Mesenchymal stem cell (in vitro differentiated cells and primary cell): ENCODE measurements around the gene DLST.

Source experiments
- DNase-seq: peaks from one replicate; pipeline ENCODE4 v3.0.0-alpha.2; 2013
- H2AFZ ChIP-seq: one replicate; pipeline ENCODE4 v1.6.1; 2013; ENCODE audit warnings: low read depth, mild to moderate bottlenecking, control low read depth, inconsistent platforms, low read length, moderate library complexity
- H2AK5ac ChIP-seq: 2 replicates; pipeline ENCODE4 v1.6.1; 2013; ENCODE audit warnings: low read length, moderate library complexity, mild to moderate bottlenecking, inconsistent platforms; ENCODE audit not compliant: severe bottlenecking
- H2BK120ac ChIP-seq: one replicate; pipeline ENCODE4 v1.6.1; 2013; ENCODE audit warnings: low read depth, mild to moderate bottlenecking, inconsistent platforms, low read length, moderate library complexity
- H2BK12ac ChIP-seq, 2 experiments: one replicate each; pipeline ENCODE4 v1.6.1; 2013; ENCODE audit warnings: inconsistent platforms in 2 of 2, low read length in 2 of 2, mild to moderate bottlenecking in 2 of 2, moderate library complexity in 2 of 2, control low read depth in 1 of 2
- H2BK15ac ChIP-seq: one replicate; pipeline ENCODE4 v1.6.1; 2013; ENCODE audit warnings: mild to moderate bottlenecking, low read depth, inconsistent platforms; ENCODE audit not compliant: poor library complexity, severe bottlenecking
- H2BK5ac ChIP-seq: 2 replicates; pipeline ENCODE4 v1.6.1; 2013; ENCODE audit warnings: low read depth, mild to moderate bottlenecking, low read length, control low read depth, inconsistent platforms; ENCODE audit not compliant: poor library complexity, severe bottlenecking
- H3K14ac ChIP-seq, 2 experiments: one replicate each; pipeline ENCODE4 v1.6.1; 2013; ENCODE audit warnings: inconsistent platforms in 2 of 2, low read length in 2 of 2, control low read depth in 1 of 2, mild to moderate bottlenecking in 1 of 2, moderate library complexity in 1 of 2
- H3K18ac ChIP-seq, 2 experiments: one replicate each; pipeline ENCODE4 v1.6.1; 2013; ENCODE audit warnings: inconsistent platforms in 2 of 2, low read length in 2 of 2, control low read depth in 1 of 2, low read depth in 1 of 2, mild to moderate bottlenecking in 1 of 2
- H3K23ac ChIP-seq, 2 experiments: one replicate each; pipeline ENCODE4 v1.6.1; 2013; ENCODE audit warnings: inconsistent platforms in 2 of 2, low read length in 2 of 2, mild to moderate bottlenecking in 2 of 2, moderate library complexity in 2 of 2, control low read depth in 1 of 2
- H3K27ac ChIP-seq: 2 replicates; pipeline ENCODE4 v1.5.1; 2013; ENCODE audit warnings: mild to moderate bottlenecking, moderate library complexity, low read length, control low read depth, inconsistent platforms; ENCODE audit not compliant: poor library complexity, severe bottlenecking
- H3K27me3 ChIP-seq, 2 experiments: 2 replicates each; pipeline versions ENCODE4 v1.6.1 to v1.7.0; 2013; ENCODE audit warnings: low read length in 2 of 2, mild to moderate bottlenecking in 2 of 2, moderate library complexity in 2 of 2, control low read depth in 1 of 2, inconsistent platforms in 1 of 2; ENCODE audit not compliant: control insufficient read depth in 1 of 2, insufficient read depth in 1 of 2
- H3K36me3 ChIP-seq, 2 experiments: 2 replicates each; pipeline versions ENCODE4 v1.6.1 to v1.7.0; 2013; ENCODE audit warnings: low read length in 2 of 2, control low read depth in 1 of 2, inconsistent platforms in 1 of 2, low read depth in 1 of 2, mild to moderate bottlenecking in 1 of 2; ENCODE audit not compliant: insufficient read depth in 2 of 2, control insufficient read depth in 1 of 2
- H3K4ac ChIP-seq, 2 experiments: one replicate each; pipeline ENCODE4 v1.6.1; 2013; ENCODE audit warnings: inconsistent platforms in 2 of 2, low read length in 2 of 2, mild to moderate bottlenecking in 2 of 2, moderate library complexity in 2 of 2, control low read depth in 1 of 2, low read depth in 1 of 2
- H3K4me1 ChIP-seq: 2 replicates; pipeline ENCODE4 v1.6.1; 2013; ENCODE audit warnings: low read depth, low read length, control low read depth; ENCODE audit not compliant: control insufficient read depth, insufficient read depth
- H3K4me2 ChIP-seq: 2 replicates; pipeline ENCODE4 v1.6.1; 2013; ENCODE audit warnings: low read length, mild to moderate bottlenecking, inconsistent platforms; ENCODE audit not compliant: poor library complexity, severe bottlenecking
- H3K4me3 ChIP-seq, 2 experiments: 2 replicates each; pipeline versions ENCODE4 v1.5.1 to v1.7.0; 2013; ENCODE audit warnings: low read length in 2 of 2, mild to moderate bottlenecking in 2 of 2, control low read depth in 1 of 2, low read depth in 1 of 2; ENCODE audit not compliant: insufficient read depth in 1 of 2
- H3K79me1 ChIP-seq: replicated peaks from 2 replicates; pipeline ENCODE4 v1.6.1; 2013; ENCODE audit warnings: mild to moderate bottlenecking, control low read depth, low read length, inconsistent platforms; ENCODE audit not compliant: poor library complexity, severe bottlenecking
- H3K9ac ChIP-seq: 2 replicates; pipeline ENCODE4 v1.7.0; 2013; ENCODE audit warnings: mild to moderate bottlenecking, low read length, moderate library complexity
- H3K9me3 ChIP-seq: 2 replicates; pipeline ENCODE4 v1.7.0; 2013; ENCODE audit warnings: mild to moderate bottlenecking, low read length; ENCODE audit not compliant: control insufficient read depth
- H4K8ac ChIP-seq: one replicate; pipeline ENCODE4 v1.6.1; 2013; ENCODE audit warnings: inconsistent platforms, mild to moderate bottlenecking, low read length, moderate library complexity
- H4K91ac ChIP-seq: one replicate; pipeline ENCODE4 v1.6.1; 2013; ENCODE audit warnings: mild to moderate bottlenecking, low read length, inconsistent platforms
- WGBS: methylation state at CpG from one replicate; pipeline ENCODE4 v1.1.7; 2013; ENCODE audit warnings: mixed read lengths; 5-methylcytosine and 5-hydroxymethylcytosine counted together

The DLST gene

DNA sequence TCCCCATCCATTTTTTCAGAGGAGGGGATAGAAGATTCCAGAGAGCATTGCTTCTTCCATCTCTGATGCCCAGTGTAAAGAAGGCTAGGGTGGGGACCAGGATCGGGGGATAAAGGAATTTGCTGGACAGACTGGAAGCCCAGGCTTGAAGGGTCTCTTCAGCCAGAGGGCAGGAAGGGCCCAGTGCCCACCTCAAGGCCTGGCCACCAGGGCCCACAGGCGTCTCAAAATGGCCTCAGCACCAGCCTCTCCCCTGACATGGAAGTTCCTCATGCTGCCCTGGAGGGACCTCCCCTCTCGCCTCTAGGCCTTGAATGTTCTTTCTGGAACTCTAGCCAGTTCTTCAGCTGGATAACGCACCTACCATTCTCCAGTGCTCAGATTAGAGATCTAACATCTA lies 38.6 kb downstream of the DLST start:
- Histone ChIP-seq H3K9me3 (no peaks in the 10 kb centered on the region), H3K14ac (no peak overlapping the region), H3K23ac (no peak overlapping the region), H2AFZ (no peak overlapping the region), H4K8ac (no peak overlapping the region), H3K79me1 (no peaks in the 10 kb centered on the region), H3K9ac (no peak overlapping the region), H4K91ac (no peak overlapping the region), H3K27ac (no peak overlapping the region), H3K36me3 (peaks cover 0 to 2% of the 10 kb centered on the region in 2 experiments), H2BK15ac (no peak overlapping the region), H3K27me3 (no peaks in the 10 kb centered on the region), H3K18ac (no peak overlapping the region), H2AK5ac (no peak overlapping the region), H2BK12ac (no peak overlapping the region), H2BK120ac (no peak overlapping the region), H3K4me2 (no peak overlapping the region), H3K4ac (no peak overlapping the region), H3K4me1 (peaks cover 37% of the 10 kb centered on the region), H3K4me3 (no peak overlapping the region), H2BK5ac (no peak overlapping the region)
- WGBS, result 98% methylated on average over 4 of the region's 4 CpGs
- no peak for DNase-seq

DNA sequence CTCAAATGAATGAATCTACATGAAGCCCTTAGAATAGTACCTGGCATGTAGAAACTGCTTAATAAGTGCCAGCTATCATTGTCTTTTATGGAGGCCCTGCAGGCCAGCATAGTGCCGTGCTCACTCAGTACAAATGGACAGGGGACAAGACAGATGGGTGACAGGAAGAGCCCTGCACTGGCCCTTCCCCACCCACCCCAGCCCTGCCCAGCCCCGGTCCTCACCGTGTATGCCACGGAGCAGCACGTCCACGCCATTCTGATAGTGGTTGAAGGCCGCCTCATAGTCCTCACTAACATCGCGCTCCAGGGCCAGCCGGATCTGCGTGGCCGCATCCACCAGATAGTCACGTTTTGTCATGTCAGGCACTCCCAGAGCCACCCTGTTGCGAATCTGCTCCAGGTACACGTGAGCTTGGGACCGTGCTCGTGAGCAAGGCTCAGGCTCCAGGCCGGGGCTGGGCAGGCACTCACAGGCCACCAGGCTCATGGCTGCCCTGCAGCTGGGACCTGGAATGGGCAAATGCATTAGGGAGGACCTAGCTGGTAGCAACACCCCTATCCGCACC lies 39.4 kb downstream of the DLST start:
- peaks cover 0 to 2% of the 10 kb centered on the region in 2 experiments for H3K36me3 ChIP-seq
- H4K8ac ChIP-seq, result no peak overlapping the region
- H2BK5ac ChIP-seq, result no peak overlapping the region
- H3K9me3 ChIP-seq, result no peaks in the 10 kb centered on the region
- no peak overlapping the region for H2AK5ac ChIP-seq
- H3K4me1 ChIP-seq, result peaks cover 34% of the 10 kb centered on the region
- H3K18ac ChIP-seq, result no peak overlapping the region
- no peak overlapping the region for H3K4me3 ChIP-seq
- H2BK12ac ChIP-seq, result no peak overlapping the region
- no peak overlapping the region for H2AFZ ChIP-seq
- H2BK15ac ChIP-seq, result no peak overlapping the region
- DNase-seq, result no peak
- H3K27ac ChIP-seq, result no peak overlapping the region
- H3K4me2 ChIP-seq, result no peak overlapping the region
- H3K9ac ChIP-seq, result no peak overlapping the region
- H3K14ac ChIP-seq, result no peak overlapping the region
- peaks cover 0 to 3% of the 10 kb centered on the region in 2 experiments for H3K27me3 ChIP-seq
- H3K23ac ChIP-seq, result no peak overlapping the region
- H3K79me1 ChIP-seq, result no peaks in the 10 kb centered on the region
- H3K4ac ChIP-seq, result no peak overlapping the region
- H2BK120ac ChIP-seq, result no peak overlapping the region
- 92% methylated on average over 18 of the region's 19 CpGs for WGBS
- H4K91ac ChIP-seq, result no peak overlapping the region

GRCh38 chr14:74921987-74922751 lies 40.5 kb downstream of the DLST start:
- no peak for DNase-seq
- H3K79me1 ChIP-seq, result no peaks in the 10 kb centered on the region
- H2BK120ac ChIP-seq, result no peak overlapping the region
- H3K27ac ChIP-seq, result no peak overlapping the region
- H2BK12ac ChIP-seq, result no peak overlapping the region
- H3K27me3 ChIP-seq, result peaks cover 0 to 7% of the 10 kb centered on the region in 2 experiments
- H3K4ac ChIP-seq, result no peak overlapping the region
- peak overlapping the region; percentile 84 for H3K4me2 ChIP-seq
- no peak overlapping the region for H2AFZ ChIP-seq
- H3K9ac ChIP-seq, result peak overlapping the region; percentile 61
- no peak overlapping the region for H2AK5ac ChIP-seq
- no peaks in the 10 kb centered on the region for H3K9me3 ChIP-seq
- peak overlapping the region in 1 of 2 experiments; percentile 5 for H3K18ac ChIP-seq
- H3K4me3 ChIP-seq, result peak overlapping the region in 1 of 2 experiments; percentile 78
- no peak overlapping the region for H4K8ac ChIP-seq
- H4K91ac ChIP-seq, result no peak overlapping the region
- H3K23ac ChIP-seq, result no peak overlapping the region
- H3K14ac ChIP-seq, result no peak overlapping the region
- peaks cover 0 to 2% of the 10 kb centered on the region in 2 experiments for H3K36me3 ChIP-seq
- no peak overlapping the region for H2BK15ac ChIP-seq
- WGBS, result 76% methylated on average over 19 of the region's 19 CpGs
- H2BK5ac ChIP-seq, result no peak overlapping the region
- H3K4me1 ChIP-seq, result peaks cover 30% of the 10 kb centered on the region

DNA sequence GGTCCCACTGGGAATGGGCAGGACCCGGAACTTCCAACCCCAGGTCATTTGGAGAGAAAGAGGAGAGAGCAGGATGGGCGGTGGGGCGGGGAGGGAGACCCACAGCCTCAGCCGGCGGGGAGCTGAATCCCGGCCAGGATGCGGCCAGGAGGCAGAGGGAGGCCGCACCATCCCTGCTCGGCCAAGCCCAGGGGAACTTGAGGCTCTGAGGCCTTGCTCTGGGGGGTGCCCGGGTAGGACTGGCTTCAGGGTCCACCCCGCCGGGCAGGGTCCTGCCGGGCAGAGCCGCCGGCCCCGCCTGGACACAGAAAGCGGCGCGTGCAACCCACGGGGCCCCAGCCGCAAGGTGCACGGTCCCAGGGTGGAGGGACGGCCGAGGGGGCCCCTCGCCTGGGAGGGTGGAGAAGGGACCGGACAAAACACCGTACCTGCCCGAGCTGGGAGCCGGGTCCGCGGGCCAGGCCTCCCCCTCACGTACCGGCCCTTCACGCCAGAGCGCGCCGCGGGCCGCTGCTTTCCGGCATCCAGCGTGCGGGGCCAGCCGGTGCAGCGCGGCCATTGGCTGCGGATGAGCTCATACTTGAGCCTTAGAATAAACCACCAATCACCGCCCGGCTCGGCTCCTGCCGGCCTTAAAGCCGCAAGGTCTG lies 41.2 kb downstream of the DLST start, which contains the start of gene RPS6KL1:
RPS6KL1 (minus strand) TSS at position 509 of the 650 bp plus-strand sequence. CDS start 1,719 bp downstream, outside the sequence.
- Histone ChIP-seq H2AFZ (peak within 1 kb of the TSS; percentile 54), H2BK5ac (no peak within 1 kb of the TSS), H3K9me3 (no peaks in the 10 kb centered on the region), H3K27me3 (peaks cover 0 to 7% of the 10 kb centered on the region in 2 experiments), H3K14ac (peak within 1 kb of the TSS in 1 of 2 experiments; percentile 72), H3K4me1 (peaks cover 25% of the 10 kb centered on the region), H3K4me3 (peak within 1 kb of the TSS; percentile 59 to 78), H3K18ac (peak within 1 kb of the TSS in 1 of 2 experiments; percentile 5), H2BK120ac (no peak within 1 kb of the TSS), H3K4me2 (peak within 1 kb of the TSS; percentile 84), H4K8ac (no peak within 1 kb of the TSS), H2BK15ac (no peak within 1 kb of the TSS), H3K9ac (peak within 1 kb of the TSS; percentile 61), H2AK5ac (no peak within 1 kb of the TSS), H3K23ac (peak within 1 kb of the TSS in 1 of 2 experiments; percentile 90), H3K4ac (no peak within 1 kb of the TSS), H3K27ac (no peak within 1 kb of the TSS), H3K36me3 (peaks cover 0 to 2% of the 10 kb centered on the region in 2 experiments), H4K91ac (no peak within 1 kb of the TSS), H2BK12ac (no peak within 1 kb of the TSS), H3K79me1 (no peaks in the 10 kb centered on the region)
- peak; percentile 84 for DNase-seq
- WGBS, result 2% methylated on average over 51 of the region's 51 CpGs
